Glomerular visceral epithelial cell (primary cell): ENCODE measurements around the gene MAB21L4.
A peak's percentile ranks its signal among the peaks of the same experiment; 100 is the strongest.

Source experiments
- DNase-seq: peaks from one replicate; pipeline ENCODE4 v3.0.0-alpha.2; 2016; ENCODE audit errors: extremely low spot score

Gene MAB21L4

DNA sequence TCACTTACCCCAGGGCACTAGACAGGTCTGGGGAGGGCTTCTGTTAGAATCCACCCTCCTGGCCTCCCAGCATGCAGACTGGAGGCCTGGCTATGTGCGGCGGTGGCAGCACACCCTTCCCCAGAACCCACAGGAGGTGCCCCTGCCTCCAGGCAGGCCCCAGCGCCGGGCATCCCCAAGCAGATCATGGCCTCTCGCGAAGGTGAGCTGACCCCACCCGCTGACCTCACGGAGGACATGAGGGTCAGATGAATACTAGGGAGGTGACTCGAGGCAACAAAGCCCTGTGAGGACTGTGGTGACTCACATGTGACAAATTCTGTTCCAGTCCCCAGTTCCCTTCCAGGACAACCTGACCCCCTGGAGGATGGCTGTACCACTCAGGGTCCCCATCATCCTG lies 1.9 kb downstream of the MAB21L4 start:
- DNase-seq = no peak

GRCh38 chr2:240893363-240893844 lies 2.6 kb downstream of the MAB21L4 start:
- peak; percentile 59 for DNase-seq

- no peak for DNase-seq
Measured at GRCh38 chr2:240892925-240893324, 3.0 kb downstream of the MAB21L4 start.

GRCh38 chr2:240892356-240892755 lies 3.6 kb downstream of the MAB21L4 start:
- no peak for DNase-seq

DNA sequence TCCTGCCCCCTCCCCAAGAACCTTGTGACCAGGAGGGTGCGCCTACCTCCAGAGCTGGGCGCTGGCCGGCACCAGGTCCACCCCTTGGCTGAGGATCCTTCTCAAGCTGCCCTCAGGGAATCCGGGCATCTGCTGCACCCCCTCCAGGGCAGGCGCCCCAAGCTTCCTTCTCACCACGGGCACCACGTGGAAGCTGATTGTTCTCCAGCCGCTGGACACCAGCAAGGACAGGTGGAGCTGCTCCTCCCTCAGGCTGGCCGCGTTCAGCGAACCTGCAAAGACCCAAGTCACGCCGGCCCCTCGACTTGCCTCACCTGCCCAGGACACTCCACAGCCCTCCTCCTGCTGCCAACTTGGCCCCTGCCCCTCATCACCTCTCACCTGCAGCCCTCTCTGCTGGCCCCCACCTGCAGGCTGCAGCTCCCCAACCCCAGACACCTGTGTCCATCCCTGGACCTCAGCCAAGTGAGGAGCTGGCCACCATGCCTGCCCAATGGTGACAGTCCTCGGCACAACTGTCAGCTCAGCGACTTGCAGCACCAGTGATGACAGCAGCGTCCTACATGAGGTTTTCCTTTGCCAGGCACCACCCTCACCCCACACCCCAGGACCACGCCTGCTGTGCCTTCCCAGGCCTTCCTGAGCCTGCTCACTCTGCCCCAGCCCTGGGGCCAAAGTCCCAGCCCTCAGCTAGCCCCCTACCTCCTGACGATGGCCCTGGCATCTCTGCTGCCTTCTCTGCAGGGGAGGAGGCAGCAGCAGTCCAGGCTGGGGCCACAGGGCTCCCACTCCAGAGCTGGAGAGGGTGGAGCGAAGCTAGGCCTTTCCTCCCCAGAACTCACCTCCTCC lies 4.2 kb downstream of the MAB21L4 start:
- DNase-seq = no peak

- DNase-seq = no peak
Measured at GRCh38 chr2:240890691-240891090, 5.3 kb downstream of the MAB21L4 start.

- no peak for DNase-seq
Measured at GRCh38 chr2:240889601-240890560, 6.1 kb downstream of the MAB21L4 start.

- no peak for DNase-seq
Measured at GRCh38 chr2:240888890-240889573, 6.9 kb downstream of the MAB21L4 start.

- DNase-seq = no peak
Measured at GRCh38 chr2:240888130-240888889, 7.6 kb downstream of the MAB21L4 start.

DNA sequence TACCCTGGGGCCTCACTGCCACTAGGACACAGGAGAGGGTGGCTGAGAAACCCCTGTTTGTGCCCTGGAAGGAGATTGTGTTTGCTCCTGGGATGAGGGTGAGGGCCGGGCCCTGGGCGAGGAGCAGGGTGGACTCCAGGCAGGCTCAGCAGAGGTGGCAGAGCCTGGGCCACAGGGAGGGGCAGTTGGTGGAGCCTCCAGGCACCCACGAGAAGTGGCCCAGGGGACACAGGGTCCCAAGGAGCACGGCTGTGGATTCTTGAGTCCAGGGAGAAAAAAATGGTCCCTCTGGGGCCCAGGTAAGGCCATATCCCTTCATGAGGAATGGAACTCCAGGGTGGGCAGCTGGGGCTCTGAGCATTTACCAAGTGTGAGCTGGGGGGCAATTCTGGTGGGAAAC lies 8.3 kb downstream of the MAB21L4 start:
- no peak for DNase-seq

- no peak for DNase-seq
Measured at GRCh38 chr2:240886678-240887609, 9.0 kb downstream of the MAB21L4 start.

- DNase-seq = no peak
Measured at GRCh38 chr2:240886023-240886565, 9.9 kb downstream of the MAB21L4 start.

DNA sequence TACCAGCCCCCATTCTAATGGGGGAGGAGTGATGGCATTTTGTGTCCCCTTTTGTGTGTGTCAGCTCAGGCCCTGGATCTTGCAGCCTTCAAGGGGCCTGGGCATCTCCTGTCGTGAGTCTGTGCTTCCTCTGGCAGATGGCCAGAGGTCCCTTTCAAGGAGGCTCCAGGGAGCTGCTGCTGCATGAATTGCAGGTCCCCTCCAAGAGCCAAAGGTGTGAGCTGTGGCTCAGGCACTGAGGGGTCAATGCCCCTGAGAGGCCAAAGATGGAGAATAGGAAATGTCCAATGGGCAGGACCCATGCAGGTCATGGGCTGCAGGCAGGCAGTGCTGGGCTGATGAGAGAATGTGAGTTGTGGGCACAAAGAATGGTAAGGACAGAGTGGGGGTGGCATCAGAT lies 10.4 kb downstream of the MAB21L4 start:
- no peak for DNase-seq

GRCh38 chr2:240884745-240885144 lies 11.2 kb downstream of the MAB21L4 start:
- no peak for DNase-seq

GRCh38 chr2:240884221-240884620 lies 11.7 kb downstream of the MAB21L4 start:
- no peak for DNase-seq

DNA sequence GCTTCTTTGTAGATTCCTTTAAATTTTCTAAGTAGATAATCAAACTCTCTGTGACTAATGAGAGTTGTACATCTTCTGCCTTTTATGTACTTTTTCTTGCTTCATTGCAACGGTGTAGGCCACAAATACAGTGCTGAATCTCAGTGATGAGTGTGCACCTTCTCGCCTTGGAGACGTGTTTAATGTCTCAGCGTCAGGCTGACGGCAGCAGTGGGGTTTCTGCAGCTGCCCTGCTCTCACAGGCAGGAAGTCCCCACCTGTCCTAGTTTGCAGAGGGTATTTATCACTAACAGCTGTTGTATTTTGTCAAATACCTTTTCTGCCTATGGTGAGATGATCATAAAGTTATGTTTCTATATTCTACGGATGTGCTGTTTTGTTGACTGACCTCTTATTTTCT lies 14.0 kb downstream of the MAB21L4 start:
- DNase-seq = no peak

DNA sequence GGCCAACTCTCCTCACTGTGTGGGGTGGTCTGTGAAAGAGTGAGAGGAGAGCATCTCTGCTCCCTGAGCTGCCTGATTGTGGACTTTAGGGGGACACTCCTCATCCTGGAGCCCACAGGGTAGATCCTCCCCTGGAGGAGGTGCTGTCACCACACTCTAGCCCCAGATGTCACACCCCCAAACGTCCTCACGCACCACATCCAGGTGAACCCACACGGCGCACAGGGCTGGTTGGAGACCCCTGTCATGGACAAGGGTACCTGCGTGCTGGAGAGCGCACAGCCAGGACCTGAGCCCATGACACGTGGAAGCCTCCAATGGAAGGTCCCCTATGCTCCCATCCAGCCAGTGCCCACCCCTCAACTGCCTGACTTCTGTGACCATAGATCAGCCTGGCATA lies 16.9 kb downstream of the MAB21L4 start:
- no peak for DNase-seq

DNA sequence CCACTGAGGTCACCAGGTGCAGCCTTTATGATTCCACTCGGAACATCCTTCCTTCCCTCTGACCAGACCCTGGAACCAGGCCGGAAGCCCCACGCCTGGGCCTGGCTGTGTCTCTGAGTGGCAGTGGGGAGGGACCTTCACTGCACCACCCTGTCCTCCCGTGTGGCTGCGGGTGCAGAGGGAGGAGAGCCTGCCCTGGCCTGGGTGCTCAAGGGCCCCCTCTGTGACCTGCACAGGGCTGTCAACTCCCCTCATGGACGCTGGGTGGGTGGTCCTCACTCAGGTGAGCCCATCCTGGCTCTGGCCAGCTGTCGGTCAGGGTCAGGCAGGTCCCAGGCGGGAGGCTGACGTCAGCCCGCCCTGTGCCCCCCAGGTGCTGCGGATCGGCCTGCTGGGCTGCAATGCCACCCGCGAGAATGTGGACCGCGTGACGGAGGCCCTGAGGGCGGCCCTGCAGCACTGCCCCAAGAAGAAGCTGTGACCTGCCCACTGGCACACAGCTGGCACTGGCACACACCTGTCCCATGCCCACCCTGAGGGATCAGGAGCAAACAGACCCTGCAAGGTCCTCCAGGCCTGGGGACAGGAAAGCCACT lies 17.5 kb downstream of the MAB21L4 start:
- DNase-seq = no peak
